Measurements from ENCODE around the gene TBL1XR1.

Gene TBL1XR1

DNA sequence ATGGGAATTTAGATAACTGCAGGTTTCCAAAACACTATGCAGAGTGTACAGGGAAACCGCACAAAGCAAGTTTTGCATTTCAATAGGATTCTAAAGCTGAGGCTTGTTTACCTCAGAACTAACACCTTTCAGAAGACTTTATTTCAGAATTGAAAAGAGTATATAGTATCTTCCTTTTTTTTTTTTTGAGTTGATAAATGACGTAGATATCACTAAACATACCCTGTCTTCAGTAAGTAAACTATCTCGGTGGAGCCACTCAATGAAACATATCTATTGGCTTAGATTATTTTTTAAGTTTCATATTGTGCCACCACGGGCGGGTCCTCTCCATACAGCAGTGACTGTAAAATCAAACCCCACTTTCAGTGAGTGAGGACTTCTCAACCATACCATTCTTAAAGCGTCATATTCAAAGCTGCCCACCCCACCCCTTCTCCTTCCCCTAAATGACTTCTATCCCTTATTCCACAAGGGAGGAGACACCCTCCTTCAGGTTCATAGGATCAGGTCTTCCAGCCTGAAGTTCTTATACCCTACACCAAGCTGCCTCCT, 2.0 kb upstream of the TBL1XR1 start:
- TF ChIP-seq, protein P1, sequence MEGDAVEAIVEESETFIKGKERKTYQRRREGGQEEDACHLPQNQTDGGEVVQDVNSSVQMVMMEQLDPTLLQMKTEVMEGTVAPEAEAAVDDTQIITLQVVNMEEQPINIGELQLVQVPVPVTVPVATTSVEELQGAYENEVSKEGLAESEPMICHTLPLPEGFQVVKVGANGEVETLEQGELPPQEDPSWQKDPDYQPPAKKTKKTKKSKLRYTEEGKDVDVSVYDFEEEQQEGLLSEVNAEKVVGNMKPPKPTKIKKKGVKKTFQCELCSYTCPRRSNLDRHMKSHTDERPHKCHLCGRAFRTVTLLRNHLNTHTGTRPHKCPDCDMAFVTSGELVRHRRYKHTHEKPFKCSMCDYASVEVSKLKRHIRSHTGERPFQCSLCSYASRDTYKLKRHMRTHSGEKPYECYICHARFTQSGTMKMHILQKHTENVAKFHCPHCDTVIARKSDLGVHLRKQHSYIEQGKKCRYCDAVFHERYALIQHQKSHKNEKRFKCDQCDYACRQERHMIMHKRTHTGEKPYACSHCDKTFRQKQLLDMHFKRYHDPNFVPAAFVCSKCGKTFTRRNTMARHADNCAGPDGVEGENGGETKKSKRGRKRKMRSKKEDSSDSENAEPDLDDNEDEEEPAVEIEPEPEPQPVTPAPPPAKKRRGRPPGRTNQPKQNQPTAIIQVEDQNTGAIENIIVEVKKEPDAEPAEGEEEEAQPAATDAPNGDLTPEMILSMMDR (IDR thresholded peaks at IDR 0.05; ENCODE audit: low read depth, low read length, missing control alignments) = no peak
- no peak for DNase-seq (ENCODE audit: extremely low read depth, low read depth)
- no peak overlapping the region for H3K4me3 ChIP-seq (replicated peaks; ENCODE audit: low read depth, low read length)

- TF ChIP-seq, protein P1 (IDR thresholded peaks at IDR 0.05; ENCODE audit: low read depth, low read length, missing control alignments) = no peak
- no peak for DNase-seq (ENCODE audit: extremely low read depth, low read depth)
- H3K4me3 ChIP-seq (replicated peaks; ENCODE audit: low read depth, low read length) = peak overlapping the region; percentile 97
Measured at GRCh38 chr3:177197727-177198460, 612 bp upstream of the TBL1XR1 start.

- no peak for DNase-seq (ENCODE audit: extremely low read depth, low read depth)
- TF ChIP-seq, protein P1 (IDR thresholded peaks at IDR 0.05; ENCODE audit: low read depth, low read length, missing control alignments) = no peak
- peak overlapping the region; percentile 97 for H3K4me3 ChIP-seq (replicated peaks; ENCODE audit: low read depth, low read length)
Measured at GRCh38 chr3:177196456-177197040, 734 bp downstream of the TBL1XR1 start.

DNA sequence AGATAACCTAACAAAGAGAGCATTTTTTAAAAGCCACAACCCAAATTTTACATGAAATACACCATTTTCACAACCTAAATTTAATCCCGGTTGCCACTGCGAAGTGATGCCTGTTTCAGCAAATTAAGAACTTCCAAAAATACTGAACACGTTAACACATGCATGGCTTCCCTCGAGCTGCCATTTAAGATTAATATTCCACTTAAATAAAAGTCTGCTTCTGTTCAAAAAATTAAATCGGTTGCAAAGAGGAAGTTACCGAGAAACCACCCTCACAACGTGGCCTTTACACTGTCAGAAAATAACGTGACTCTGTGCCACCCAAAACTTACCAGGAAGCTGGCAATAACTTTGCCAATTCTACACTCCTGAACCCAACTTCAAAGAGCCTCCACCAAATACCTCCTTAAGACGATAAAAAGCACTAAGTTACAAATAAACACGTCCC, 1.2 kb downstream of the TBL1XR1 start:
- TF ChIP-seq, protein P1 (IDR thresholded peaks at IDR 0.05; ENCODE audit: low read depth, low read length, missing control alignments) = no peak
- no peak for DNase-seq (ENCODE audit: extremely low read depth, low read depth)
- peak overlapping the region; percentile 97 for H3K4me3 ChIP-seq (replicated peaks; ENCODE audit: low read depth, low read length)

GRCh38 chr3:177195242-177195991, 1.9 kb downstream of the TBL1XR1 start:
- DNase-seq (ENCODE audit: extremely low read depth, low read depth) = no peak
- TF ChIP-seq, protein P1 (IDR thresholded peaks at IDR 0.05; ENCODE audit: low read depth, low read length, missing control alignments) = no peak
- H3K4me3 ChIP-seq (replicated peaks; ENCODE audit: low read depth, low read length) = peak overlapping the region; percentile 97

DNA sequence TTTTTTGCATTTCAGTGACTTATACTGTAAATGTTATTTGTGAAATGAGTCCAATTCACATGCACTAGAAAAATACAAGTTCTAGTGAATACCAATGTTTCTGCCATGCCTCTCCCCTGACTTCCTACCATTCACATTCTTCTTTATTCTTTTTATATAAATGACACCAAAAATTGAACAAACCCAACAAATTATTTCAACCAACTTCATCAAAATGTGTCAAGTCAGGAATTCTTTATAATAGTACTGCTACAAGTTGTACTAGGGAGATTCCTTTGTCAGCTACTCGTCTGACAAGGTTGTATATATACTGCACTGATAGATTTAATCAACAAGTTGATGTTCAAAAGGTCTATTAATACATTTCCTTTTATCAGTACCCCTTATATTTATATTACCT, 3.0 kb downstream of the TBL1XR1 start:
- peak overlapping the region; percentile 97 for H3K4me3 ChIP-seq (replicated peaks; ENCODE audit: low read depth, low read length)
- DNase-seq (ENCODE audit: extremely low read depth, low read depth) = no peak
- TF ChIP-seq, protein P1 (IDR thresholded peaks at IDR 0.05; ENCODE audit: low read depth, low read length, missing control alignments) = no peak
